Liver (tissue), 3 donors: ENCODE results near the gene SNN.

Experiments used
- RAD21 ChIP-seq, 2 donors: IDR thresholded peaks; 2 replicates each; pipeline ENCODE4 v1.6.1; 2016; ENCODE audit warnings: antibody characterized with exemption in 2 of 2, mild to moderate bottlenecking in 2 of 2
- TF ChIP-seq, protein P1 (sequence below): fragments of 150-350 bp; IDR thresholded peaks from 2 replicates; pipeline ENCODE4 v1.5.1; 2017; ENCODE audit warnings: improper control_type of control experiment, low read depth, low read length; ENCODE audit not compliant: missing input control
- donor health status: healthy.
- donor health status: healthy.

DNA sequence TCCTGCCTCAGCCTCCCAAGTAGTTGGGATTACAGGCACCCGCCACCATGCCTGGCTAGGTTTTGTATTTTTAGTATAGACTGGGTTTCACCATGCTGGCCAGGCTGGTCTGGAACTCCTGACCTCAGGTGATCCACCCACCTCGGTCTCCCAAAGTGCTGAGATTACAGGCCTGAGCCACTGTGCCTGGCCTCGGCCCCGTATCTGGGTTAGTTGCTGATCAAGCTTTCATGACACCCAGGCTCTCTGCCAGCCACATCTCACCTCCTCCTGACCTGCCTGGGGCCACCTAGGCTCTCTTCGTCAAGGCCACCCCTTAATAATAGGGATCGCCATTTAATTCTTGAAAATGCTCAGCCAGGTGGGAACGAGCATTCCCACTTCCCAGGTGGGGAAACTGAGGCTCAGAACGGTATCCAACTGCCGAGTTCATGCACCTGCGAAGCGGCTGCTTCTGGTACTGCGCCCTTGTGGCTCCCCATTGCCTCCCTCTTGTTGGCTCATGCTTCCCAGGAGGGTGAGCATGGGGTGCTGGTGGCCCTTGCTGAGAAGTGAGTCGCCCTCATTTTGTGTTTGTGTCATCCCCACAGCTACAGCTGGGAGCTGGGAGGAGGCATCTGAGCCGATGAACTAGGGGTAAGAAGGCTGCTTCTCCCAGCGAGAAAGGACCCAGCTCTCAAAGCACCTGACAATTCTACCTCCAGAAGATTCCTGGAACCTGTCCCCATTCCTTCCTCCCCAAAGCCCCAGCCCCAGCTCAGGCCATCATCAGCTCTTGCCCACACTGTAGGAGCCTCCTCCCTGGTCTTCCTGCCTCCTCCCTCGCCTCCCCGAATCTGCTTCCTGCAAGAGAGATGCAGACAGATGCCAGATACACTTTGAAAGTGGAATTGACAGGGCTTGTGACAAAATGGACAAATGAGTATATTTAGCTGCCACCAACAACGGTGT, 17.3 kb upstream of the SNN start:
- no peak for TF ChIP-seq RAD21 (IDR thresholded peaks at IDR 0.05)
- TF ChIP-seq, protein P1, sequence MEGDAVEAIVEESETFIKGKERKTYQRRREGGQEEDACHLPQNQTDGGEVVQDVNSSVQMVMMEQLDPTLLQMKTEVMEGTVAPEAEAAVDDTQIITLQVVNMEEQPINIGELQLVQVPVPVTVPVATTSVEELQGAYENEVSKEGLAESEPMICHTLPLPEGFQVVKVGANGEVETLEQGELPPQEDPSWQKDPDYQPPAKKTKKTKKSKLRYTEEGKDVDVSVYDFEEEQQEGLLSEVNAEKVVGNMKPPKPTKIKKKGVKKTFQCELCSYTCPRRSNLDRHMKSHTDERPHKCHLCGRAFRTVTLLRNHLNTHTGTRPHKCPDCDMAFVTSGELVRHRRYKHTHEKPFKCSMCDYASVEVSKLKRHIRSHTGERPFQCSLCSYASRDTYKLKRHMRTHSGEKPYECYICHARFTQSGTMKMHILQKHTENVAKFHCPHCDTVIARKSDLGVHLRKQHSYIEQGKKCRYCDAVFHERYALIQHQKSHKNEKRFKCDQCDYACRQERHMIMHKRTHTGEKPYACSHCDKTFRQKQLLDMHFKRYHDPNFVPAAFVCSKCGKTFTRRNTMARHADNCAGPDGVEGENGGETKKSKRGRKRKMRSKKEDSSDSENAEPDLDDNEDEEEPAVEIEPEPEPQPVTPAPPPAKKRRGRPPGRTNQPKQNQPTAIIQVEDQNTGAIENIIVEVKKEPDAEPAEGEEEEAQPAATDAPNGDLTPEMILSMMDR, result no peak
